ENCODE results near the gene CCNY.

- no peak for TF ChIP-seq CTCF (IDR thresholded peaks at IDR 0.05 in 4 of 5, conservative IDR thresholded peaks at IDR 0.05 in 1 of 5)
- no peak for TF ChIP-seq POLR2A (IDR thresholded peaks at IDR 0.05)
These were observed 210.5 kb downstream of the CCNY start for GRCh38 chr10:35546824-35547225.
